ENCODE data around the gene ENTREP1.

Gene ENTREP1

GRCh38 chr9:69319324-69320025 lies 5.5 kb upstream of the ENTREP1 start:
- in situ Hi-C loops (cut with HindIII; ENCODE audit: low sequenced_read_pairs) = no loop called here

GRCh38 chr9:69322256-69322655 lies 2.8 kb upstream of the ENTREP1 start:
- in situ Hi-C loops (cut with HindIII; ENCODE audit: low sequenced_read_pairs) = no loop called here

DNA sequence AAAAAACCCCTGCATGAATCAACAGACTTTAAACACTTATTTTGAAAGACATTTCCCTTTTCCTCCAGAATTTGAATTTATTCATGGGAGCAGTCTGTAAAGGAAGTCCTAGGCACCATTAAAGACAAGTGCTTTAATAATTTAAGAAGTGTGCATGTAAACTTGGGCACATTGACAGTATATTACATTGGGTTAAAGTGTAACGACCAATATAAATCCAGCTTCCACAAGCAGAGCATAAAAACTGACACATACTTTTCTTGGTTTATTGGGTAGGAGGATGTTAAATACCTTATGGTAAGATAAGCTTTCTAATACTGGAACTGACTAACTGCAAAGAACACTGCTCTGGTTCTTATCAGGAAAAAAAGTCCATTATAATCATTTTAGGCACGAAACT lies 1.2 kb upstream of the ENTREP1 start:
- in situ Hi-C loops (cut with HindIII; ENCODE audit: low sequenced_read_pairs) = no loop called here

- in situ Hi-C loops (cut with HindIII; ENCODE audit: low sequenced_read_pairs) = no loop called here
Measured at GRCh38 chr9:69325409-69326212, 596 bp downstream of the ENTREP1 start.

- in situ Hi-C loops (cut with HindIII; ENCODE audit: low sequenced_read_pairs) = no loop called here
Measured at GRCh38 chr9:69326261-69326660, 1.2 kb downstream of the ENTREP1 start.

- in situ Hi-C loops (cut with HindIII; ENCODE audit: low sequenced_read_pairs) = no loop called here
Measured at GRCh38 chr9:69330580-69330979, 5.6 kb downstream of the ENTREP1 start.

- in situ Hi-C loops (cut with HindIII; ENCODE audit: low sequenced_read_pairs) = no loop called here
Measured at GRCh38 chr9:69331444-69331843, 6.4 kb downstream of the ENTREP1 start.

DNA sequence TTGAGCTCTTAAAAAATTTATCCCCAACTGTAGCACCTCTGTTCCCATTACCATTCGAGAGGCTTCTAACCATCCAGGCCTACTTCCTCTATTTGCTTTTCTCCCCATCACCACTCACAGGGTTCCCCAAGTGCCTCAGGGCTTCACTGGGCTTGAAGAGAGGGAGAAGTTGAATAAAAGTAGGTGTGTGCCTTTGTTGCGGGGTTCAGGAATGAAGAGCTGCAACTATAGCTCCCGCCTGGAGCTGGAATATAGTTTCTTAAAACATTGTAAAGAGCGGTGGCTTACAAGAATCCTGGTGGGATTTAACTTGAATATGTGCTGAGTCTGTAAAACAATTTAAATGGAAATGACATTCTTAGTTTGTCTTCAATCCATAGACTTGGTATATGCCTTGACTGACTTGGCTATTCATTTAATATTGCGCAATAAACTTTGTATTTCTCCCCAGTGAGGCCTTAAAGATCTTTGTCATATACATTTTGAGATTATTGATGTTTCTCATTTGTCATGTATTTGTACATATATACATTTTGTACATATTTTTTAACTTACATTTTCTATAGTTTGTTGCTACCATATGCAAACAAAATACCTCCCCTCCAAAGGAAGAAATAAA lies 7.2 kb downstream of the ENTREP1 start:
- in situ Hi-C loops (cut with HindIII; ENCODE audit: low sequenced_read_pairs) = no loop called here

DNA sequence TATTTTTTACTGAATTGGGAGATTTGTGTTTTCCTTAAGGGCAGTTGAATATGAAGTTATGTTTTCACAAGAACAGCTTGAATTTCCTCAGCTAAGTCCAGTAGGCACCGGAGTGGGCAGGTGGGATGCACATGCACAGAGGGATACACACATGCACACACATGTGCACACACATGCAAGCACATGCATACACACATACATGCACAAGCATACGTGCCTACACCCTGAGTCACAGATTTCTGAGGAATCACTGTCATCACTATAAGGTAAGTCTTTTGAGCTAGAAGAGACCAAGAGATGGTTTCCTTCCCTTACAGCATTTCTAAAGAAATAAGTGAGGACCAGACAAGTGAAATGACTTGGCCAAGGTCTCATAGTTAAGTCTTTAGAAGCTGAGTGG lies 8.7 kb downstream of the ENTREP1 start:
- in situ Hi-C loops (cut with HindIII; ENCODE audit: low sequenced_read_pairs) = no loop called here

DNA sequence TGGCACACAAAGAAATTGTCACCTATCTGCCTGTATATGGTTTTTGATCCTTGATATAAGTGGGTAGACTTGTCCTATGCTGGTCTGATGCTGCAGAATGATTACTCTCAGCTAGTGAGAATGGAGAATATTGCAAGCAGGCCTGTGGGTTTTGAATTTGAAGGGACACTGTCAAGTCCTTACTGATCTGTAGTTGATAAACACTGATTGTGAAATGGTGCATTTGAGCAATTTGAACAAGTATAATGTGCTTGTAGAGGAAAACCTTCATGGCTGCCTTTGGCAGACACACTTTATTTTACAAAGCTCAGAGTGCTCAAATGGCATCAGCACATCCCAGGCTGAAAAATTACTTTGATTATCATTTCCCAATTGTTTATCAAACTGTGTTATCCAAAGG lies 9.3 kb downstream of the ENTREP1 start:
- in situ Hi-C loops (cut with HindIII; ENCODE audit: low sequenced_read_pairs) = no loop called here

- in situ Hi-C loops (cut with HindIII; ENCODE audit: low sequenced_read_pairs) = no loop called here
Measured at GRCh38 chr9:69339620-69340019, 14.6 kb downstream of the ENTREP1 start.

- in situ Hi-C loops (cut with HindIII; ENCODE audit: low sequenced_read_pairs) = no loop called here
Measured at GRCh38 chr9:69340631-69341030, 15.6 kb downstream of the ENTREP1 start.

DNA sequence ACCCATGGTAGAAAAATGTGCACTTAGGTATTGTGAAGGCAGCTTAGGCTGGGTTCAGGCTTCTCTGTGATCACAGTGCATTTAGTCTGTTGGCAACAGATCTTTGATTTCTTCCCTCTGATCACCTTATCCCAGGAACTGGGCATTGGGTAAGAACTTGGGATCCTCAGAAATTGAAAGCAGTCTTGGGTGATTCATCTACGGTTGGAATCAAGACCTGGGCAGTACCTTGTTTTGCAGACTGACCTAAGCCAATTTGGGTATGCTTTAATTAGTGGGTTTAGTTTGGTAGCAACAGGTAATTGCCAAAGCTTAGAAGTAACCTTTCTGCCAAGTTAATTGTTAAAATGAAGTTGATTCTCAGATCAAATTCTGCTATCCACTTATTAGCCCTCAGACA lies 17.8 kb downstream of the ENTREP1 start:
- in situ Hi-C loops (cut with HindIII; ENCODE audit: low sequenced_read_pairs) = no loop called here

DNA sequence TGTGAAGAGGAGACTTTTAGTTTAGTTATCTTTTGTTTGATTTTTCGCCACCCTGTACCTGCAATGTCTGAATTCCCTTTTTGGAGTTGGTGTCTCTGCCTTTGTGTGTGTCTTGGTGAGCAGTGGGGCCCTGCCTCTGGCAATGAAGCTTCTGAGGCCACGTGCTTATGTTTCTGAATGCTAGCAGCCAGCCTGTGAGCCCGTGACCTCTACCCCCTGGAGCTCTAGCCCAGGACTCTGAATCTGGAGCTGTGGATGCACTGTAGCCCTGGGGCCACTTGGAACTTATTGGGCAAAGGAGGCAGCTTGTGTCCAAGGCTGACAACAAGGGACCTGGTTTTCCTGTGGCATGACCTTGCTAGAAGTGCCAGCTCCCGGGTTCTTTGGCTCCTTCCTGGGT lies 19.4 kb downstream of the ENTREP1 start:
- in situ Hi-C loops (cut with HindIII; ENCODE audit: low sequenced_read_pairs) = no loop called here

GRCh38 chr9:69346596-69347390 lies 21.8 kb downstream of the ENTREP1 start:
- in situ Hi-C loops (cut with HindIII; ENCODE audit: low sequenced_read_pairs) = loop anchor here (5.0 kb wide), 1 partner anchor 46 kb away; no protein-coding TSS in a partner anchor

GRCh38 chr9:69347607-69348006 lies 22.6 kb downstream of the ENTREP1 start:
- in situ Hi-C loops (cut with HindIII; ENCODE audit: low sequenced_read_pairs) = loop anchor here (5.0 kb wide), 1 partner anchor 45 kb away; no protein-coding TSS in a partner anchor

- in situ Hi-C loops (cut with HindIII; ENCODE audit: low sequenced_read_pairs) = no loop called here
Measured at GRCh38 chr9:69351227-69351626, 26.2 kb downstream of the ENTREP1 start.

- in situ Hi-C loops (cut with HindIII; ENCODE audit: low sequenced_read_pairs) = no loop called here
Measured at GRCh38 chr9:69355232-69355631, 30.2 kb downstream of the ENTREP1 start.

DNA sequence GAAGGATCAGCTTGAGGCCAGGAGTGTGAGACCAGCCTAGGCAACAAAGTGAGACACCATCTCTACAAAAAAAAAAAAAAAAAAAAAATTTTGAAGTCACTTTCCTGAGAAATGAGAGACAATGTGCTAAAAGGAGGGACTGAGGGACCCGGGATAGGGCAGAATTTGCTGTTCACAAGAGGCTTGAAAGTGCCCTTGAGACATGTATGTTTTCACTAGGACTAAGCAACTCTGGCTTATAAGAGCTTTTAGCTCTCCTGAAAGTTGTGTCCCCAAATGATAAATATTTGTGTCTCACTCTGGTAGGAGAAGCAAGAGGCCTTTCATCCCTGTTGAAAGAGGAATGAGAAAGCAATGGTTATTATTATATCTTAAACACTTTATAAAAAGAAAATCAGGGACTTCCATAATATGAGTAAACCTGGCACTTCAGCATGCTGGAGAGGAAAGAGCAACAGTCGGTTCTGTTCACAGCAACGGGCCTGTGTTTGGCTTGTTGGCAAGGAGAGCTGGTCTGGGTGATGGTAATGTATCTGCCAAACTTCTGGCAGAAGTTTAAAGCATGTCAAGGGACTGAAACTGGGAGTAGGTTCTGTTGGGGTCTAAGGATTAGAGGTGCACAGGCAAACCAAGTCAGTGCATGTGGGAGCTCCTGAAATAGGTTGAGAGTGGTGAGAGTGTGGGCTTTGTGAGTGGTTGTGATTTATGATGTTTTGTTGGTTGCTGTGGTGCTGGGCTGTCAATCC lies 32.2 kb downstream of the ENTREP1 start:
- in situ Hi-C loops (cut with HindIII; ENCODE audit: low sequenced_read_pairs) = no loop called here

- in situ Hi-C loops (cut with HindIII; ENCODE audit: low sequenced_read_pairs) = no loop called here
Measured at GRCh38 chr9:69357821-69358220, 32.8 kb downstream of the ENTREP1 start.
